Large intestine (tissue), 3 donors: ENCODE results near the gene CABP7. TPM values are rescaled to one million over a fixed set of nuclear protein-coding genes. Genes with fewer than 3 reads are reported as not detected.

Source experiments
- DNase-seq, 2 donors: peaks; one replicate each; pipeline versions ENCODE4 v3.0.0 to v3.0.0-alpha.2; 2013
- H3K27ac ChIP-seq: one replicate; pipeline ENCODE4 v1.5.1; 2013; ENCODE audit warnings: low read length
- H3K27me3 ChIP-seq: 2 replicates; pipeline ENCODE4 v1.6.1; 2013; ENCODE audit warnings: low read length; ENCODE audit not compliant: control insufficient read depth, insufficient read depth
- H3K36me3 ChIP-seq: 2 replicates; pipeline ENCODE4 v1.6.1; 2013; ENCODE audit warnings: low read length; ENCODE audit not compliant: control insufficient read depth, insufficient read depth
- H3K4me1 ChIP-seq: one replicate; pipeline ENCODE4 v1.6.1; 2013; ENCODE audit warnings: low read length; ENCODE audit not compliant: control insufficient read depth, insufficient read depth
- H3K4me3 ChIP-seq: one replicate; pipeline ENCODE4 v1.5.1; 2013; ENCODE audit warnings: low read length
- H3K9me3 ChIP-seq: one replicate; pipeline ENCODE4 v1.6.1; 2013; ENCODE audit warnings: mild to moderate bottlenecking, low read depth, low read length, moderate library complexity; ENCODE audit not compliant: control insufficient read depth
- WGBS: methylation state at CpG from one replicate; pipeline ENCODE4 v1.1.5; 2013; ENCODE audit warnings: low lambda C conversion rate; ENCODE audit not compliant: insufficient coverage; 5-methylcytosine and 5-hydroxymethylcytosine counted together
- polyA plus RNA-seq: library from polyadenylated mRNA; unstranded; fragments of 120-200 nt; gene quantifications from one replicate; pipeline ENCODE4 v1.2.1, GENCODE V29; 2013

The CABP7 gene
- polyA plus RNA-seq, 1 donor = 5.2 TPM

- no peaks in the 10 kb centered on the region for H3K36me3 ChIP-seq
- no CpG with 5 or more reads among the region's 7 CpGs for WGBS
- peaks cover 59% of the 10 kb centered on the region for H3K27me3 ChIP-seq
These were observed 2.3 kb downstream of the CABP7 start for GRCh38 chr22:29722151-29722550.

GRCh38 chr22:29722587-29722986, 2.8 kb downstream of the CABP7 start:
- Histone ChIP-seq H3K27ac (no peak overlapping the region), H3K9me3 (no peaks in the 10 kb centered on the region), H3K4me1 (peaks cover 3% of the 10 kb centered on the region), H3K27me3 (peaks cover 56% of the 10 kb centered on the region), H3K36me3 (no peaks in the 10 kb centered on the region), H3K4me3 (no peak overlapping the region)
- no CpG with 5 or more reads among the region's 16 CpGs for WGBS
- no peak for DNase-seq

More at GRCh38 chr22:29722151-29722550, 2.3 kb downstream of the CABP7 start:
- no peak overlapping the region for H3K4me3 ChIP-seq
- H3K27ac ChIP-seq = no peak overlapping the region
- no peak for DNase-seq
- peaks cover 3% of the 10 kb centered on the region for H3K4me1 ChIP-seq
- no peaks in the 10 kb centered on the region for H3K9me3 ChIP-seq

GRCh38 chr22:29723766-29724165, 4.0 kb downstream of the CABP7 start:
- no peak for DNase-seq
- Histone ChIP-seq H3K4me3 (no peak overlapping the region), H3K27ac (no peak overlapping the region), H3K9me3 (no peaks in the 10 kb centered on the region), H3K4me1 (peaks cover 3% of the 10 kb centered on the region), H3K36me3 (no peaks in the 10 kb centered on the region), H3K27me3 (peaks cover 49% of the 10 kb centered on the region)
- WGBS = no CpG with 5 or more reads among the region's 10 CpGs

GRCh38 chr22:29724843-29725242, 5.0 kb downstream of the CABP7 start:
- Histone ChIP-seq H3K27ac (no peak overlapping the region), H3K36me3 (peaks cover under 1% of the 10 kb centered on the region), H3K9me3 (no peaks in the 10 kb centered on the region), H3K4me3 (no peak overlapping the region), H3K27me3 (peaks cover 39% of the 10 kb centered on the region), H3K4me1 (peaks cover 3% of the 10 kb centered on the region)
- no CpG with 5 or more reads among the region's 8 CpGs for WGBS
- no peak for DNase-seq

GRCh38 chr22:29726106-29726505, 6.3 kb downstream of the CABP7 start:
- WGBS = no CpG with 5 or more reads among the region's 7 CpGs
- no peak overlapping the region for H3K27ac ChIP-seq
- peaks cover 3% of the 10 kb centered on the region for H3K4me1 ChIP-seq
- H3K9me3 ChIP-seq = no peaks in the 10 kb centered on the region
- no peak overlapping the region for H3K4me3 ChIP-seq
- H3K36me3 ChIP-seq = peaks cover 13% of the 10 kb centered on the region
- H3K27me3 ChIP-seq = peaks cover 33% of the 10 kb centered on the region
- DNase-seq = no peak

GRCh38 chr22:29726512-29727130, 6.8 kb downstream of the CABP7 start:
- DNase-seq = no peak
- WGBS = no CpG with 5 or more reads among the region's 15 CpGs
- peaks cover 28% of the 10 kb centered on the region for H3K27me3 ChIP-seq
- H3K36me3 ChIP-seq = peaks cover 15% of the 10 kb centered on the region
- H3K27ac ChIP-seq = no peak overlapping the region
- no peak overlapping the region for H3K4me3 ChIP-seq
- H3K4me1 ChIP-seq = peaks cover 3% of the 10 kb centered on the region
- no peaks in the 10 kb centered on the region for H3K9me3 ChIP-seq

- Histone ChIP-seq H3K4me1 (peaks cover 8% of the 10 kb centered on the region), H3K9me3 (no peaks in the 10 kb centered on the region), H3K36me3 (peaks cover 15% of the 10 kb centered on the region), H3K27me3 (peaks cover 23% of the 10 kb centered on the region), H3K4me3 (no peak overlapping the region), H3K27ac (no peak overlapping the region)
- no peak for DNase-seq
- no CpG with 5 or more reads among the region's 17 CpGs for WGBS
These were observed 7.3 kb downstream of the CABP7 start for GRCh38 chr22:29727131-29727523.

- Histone ChIP-seq H3K27ac (no peak overlapping the region), H3K27me3 (peaks cover 11% of the 10 kb centered on the region), H3K4me3 (no peak overlapping the region), H3K9me3 (no peaks in the 10 kb centered on the region), H3K4me1 (peaks cover 22% of the 10 kb centered on the region), H3K36me3 (peaks cover 15% of the 10 kb centered on the region)
- DNase-seq = no peak
- WGBS = no CpG with 5 or more reads among the region's 20 CpGs
These were observed 9.4 kb downstream of the CABP7 start for GRCh38 chr22:29729161-29729560.

- Histone ChIP-seq H3K4me3 (no peak overlapping the region), H3K27ac (no peak overlapping the region), H3K36me3 (peaks cover 17% of the 10 kb centered on the region), H3K9me3 (no peaks in the 10 kb centered on the region), H3K27me3 (peaks cover 2% of the 10 kb centered on the region), H3K4me1 (peaks cover 22% of the 10 kb centered on the region)
- WGBS = 100% methylated on average over 1 of the region's 18 CpGs
- no peak for DNase-seq
These were observed 11.5 kb downstream of the CABP7 start for GRCh38 chr22:29731058-29731850.

- H3K4me3 ChIP-seq = no peak overlapping the region
- H3K27ac ChIP-seq = no peak overlapping the region
- H3K4me1 ChIP-seq = peaks cover 20% of the 10 kb centered on the region
- no peaks in the 10 kb centered on the region for H3K9me3 ChIP-seq
- H3K36me3 ChIP-seq = peaks cover 18% of the 10 kb centered on the region
- WGBS = no CpG with 5 or more reads among the region's 6 CpGs
- DNase-seq = no peak
- no peaks in the 10 kb centered on the region for H3K27me3 ChIP-seq
These were observed 13.1 kb downstream of the CABP7 start for GRCh38 chr22:29732883-29733282.
